ENCODE measurements around the gene MAPT.

The MAPT gene

DNA sequence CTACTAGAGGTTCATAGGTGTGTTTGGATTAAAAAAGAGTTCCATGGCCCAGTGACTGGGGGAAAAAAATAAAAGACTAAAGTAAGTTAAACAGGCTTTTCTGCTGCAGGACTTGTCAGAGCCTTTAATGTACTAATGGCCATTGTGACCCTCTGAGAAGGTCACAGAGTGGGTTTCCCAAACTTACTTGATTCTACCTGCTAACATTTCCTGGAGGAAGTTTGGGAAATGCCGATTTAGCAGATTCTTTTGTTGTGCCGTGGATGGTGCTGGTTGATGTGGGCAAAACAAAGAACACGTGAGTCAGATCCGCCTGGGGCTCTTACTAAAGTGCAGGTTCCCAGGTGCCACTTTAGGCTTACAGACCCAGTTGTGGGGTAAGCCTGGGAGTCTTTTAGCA, 91.1 kb downstream of the MAPT start:
- DNase-seq (ENCODE audit: low read depth): no peak
- TF ChIP-seq, protein P1, sequence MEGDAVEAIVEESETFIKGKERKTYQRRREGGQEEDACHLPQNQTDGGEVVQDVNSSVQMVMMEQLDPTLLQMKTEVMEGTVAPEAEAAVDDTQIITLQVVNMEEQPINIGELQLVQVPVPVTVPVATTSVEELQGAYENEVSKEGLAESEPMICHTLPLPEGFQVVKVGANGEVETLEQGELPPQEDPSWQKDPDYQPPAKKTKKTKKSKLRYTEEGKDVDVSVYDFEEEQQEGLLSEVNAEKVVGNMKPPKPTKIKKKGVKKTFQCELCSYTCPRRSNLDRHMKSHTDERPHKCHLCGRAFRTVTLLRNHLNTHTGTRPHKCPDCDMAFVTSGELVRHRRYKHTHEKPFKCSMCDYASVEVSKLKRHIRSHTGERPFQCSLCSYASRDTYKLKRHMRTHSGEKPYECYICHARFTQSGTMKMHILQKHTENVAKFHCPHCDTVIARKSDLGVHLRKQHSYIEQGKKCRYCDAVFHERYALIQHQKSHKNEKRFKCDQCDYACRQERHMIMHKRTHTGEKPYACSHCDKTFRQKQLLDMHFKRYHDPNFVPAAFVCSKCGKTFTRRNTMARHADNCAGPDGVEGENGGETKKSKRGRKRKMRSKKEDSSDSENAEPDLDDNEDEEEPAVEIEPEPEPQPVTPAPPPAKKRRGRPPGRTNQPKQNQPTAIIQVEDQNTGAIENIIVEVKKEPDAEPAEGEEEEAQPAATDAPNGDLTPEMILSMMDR (conservative IDR thresholded peaks at IDR 0.05; ENCODE audit: low read depth, low read length): no peak
- H3K4me3 ChIP-seq (ENCODE audit: low read length): no peak overlapping the region

DNA sequence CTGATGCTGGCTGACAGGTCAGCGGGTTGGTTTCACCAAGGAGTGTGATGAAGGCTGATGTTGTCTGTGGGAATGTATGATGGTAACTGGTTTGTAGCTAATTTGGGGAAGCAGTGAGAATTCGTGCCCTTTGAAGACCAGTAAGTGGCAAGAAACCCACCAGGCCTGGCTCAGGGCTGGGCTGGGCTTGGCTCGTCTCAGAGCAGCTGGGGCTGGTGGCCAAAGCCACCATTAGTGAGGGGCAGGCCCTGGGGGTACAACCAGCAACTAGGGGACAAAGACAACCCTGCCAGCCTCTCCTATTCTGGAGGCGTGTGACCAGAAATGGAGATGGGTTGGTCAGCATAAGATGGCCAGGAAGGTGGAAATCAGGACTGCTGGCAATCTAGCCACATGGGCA, 91.7 kb downstream of the MAPT start:
- TF ChIP-seq, protein P1 (conservative IDR thresholded peaks at IDR 0.05; ENCODE audit: low read depth, low read length): no peak
- H3K4me3 ChIP-seq (ENCODE audit: low read length): no peak overlapping the region
- no peak for DNase-seq (ENCODE audit: low read depth)

DNA sequence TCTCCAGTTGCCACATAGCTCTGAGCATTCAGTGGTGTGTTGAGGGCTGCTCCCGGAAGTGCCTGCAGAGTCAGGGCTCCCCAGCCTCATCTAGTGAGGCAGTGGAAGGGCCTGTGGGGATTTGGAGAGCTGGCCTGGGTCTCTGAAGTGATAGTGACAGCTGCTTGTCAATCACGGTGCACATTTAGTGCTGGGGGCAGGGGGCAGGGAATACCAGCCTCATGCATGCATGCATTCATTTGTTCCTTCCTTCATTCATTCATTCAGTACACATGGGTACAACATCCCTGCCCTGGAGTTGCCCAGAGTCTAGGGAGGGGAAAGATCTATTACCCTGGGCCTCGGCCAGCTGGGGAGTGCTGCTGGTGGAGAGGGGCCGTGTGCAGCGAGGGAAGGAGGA, 93.4 kb downstream of the MAPT start:
- H3K4me3 ChIP-seq (ENCODE audit: low read length): no peak overlapping the region
- no peak for DNase-seq (ENCODE audit: low read depth)
- TF ChIP-seq, protein P1 (conservative IDR thresholded peaks at IDR 0.05; ENCODE audit: low read depth, low read length): no peak

DNA sequence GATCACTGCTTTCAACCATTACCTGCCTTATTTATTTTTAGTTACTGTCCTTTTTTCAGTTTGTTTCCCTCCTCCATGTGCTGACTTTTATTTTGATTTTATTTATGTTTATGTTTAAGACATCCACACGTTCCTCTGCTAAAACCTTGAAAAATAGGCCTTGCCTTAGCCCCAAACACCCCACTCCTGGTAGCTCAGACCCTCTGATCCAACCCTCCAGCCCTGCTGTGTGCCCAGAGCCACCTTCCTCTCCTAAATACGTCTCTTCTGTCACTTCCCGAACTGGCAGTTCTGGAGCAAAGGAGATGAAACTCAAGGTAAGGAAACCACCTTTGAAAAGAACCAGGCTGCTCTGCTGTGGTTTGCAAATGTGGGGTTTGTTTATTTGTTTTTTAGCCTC, 95.4 kb downstream of the MAPT start:
- H3K4me3 ChIP-seq (ENCODE audit: low read length): no peak overlapping the region
- DNase-seq (ENCODE audit: low read depth): no peak
- TF ChIP-seq, protein P1 (conservative IDR thresholded peaks at IDR 0.05; ENCODE audit: low read depth, low read length): no peak

DNA sequence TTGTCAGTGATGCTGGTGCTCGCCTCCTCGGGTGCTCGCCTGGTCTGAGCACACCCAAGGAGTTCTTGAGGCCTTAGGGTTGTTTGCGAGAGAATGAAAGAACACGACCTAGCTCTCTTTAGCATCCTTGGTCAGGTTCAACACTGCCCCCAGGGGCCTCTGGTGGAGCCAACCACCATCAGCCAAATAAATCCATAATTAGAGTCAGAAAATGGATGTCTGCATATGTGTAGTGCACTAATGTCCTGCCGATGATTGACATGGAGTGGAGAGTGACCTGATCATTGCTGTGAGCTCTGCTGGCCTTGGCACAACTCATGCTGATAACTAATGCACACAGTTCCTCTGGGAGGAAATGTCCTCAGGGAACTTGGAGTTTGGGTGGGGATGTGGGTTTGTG, 96.5 kb downstream of the MAPT start:
- DNase-seq (ENCODE audit: low read depth): no peak
- TF ChIP-seq, protein P1 (conservative IDR thresholded peaks at IDR 0.05; ENCODE audit: low read depth, low read length): no peak
- H3K4me3 ChIP-seq (ENCODE audit: low read length): no peak overlapping the region

DNA sequence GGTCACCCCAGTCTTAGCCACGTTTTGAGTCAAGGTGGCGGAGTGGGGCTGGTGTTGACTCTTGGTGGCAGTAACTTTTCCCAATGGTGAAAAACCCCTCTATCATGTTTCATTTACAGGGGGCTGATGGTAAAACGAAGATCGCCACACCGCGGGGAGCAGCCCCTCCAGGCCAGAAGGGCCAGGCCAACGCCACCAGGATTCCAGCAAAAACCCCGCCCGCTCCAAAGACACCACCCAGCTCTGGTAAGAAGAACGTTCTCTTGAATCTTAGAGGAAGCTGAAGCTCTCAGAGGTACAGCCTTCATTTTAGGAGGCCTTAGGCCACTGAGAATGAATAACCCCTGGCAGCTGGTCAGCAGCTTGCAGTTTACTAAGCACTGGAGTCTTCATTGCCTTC, 97.0 kb downstream of the MAPT start:
- no peak for DNase-seq (ENCODE audit: low read depth)
- no peak overlapping the region for H3K4me3 ChIP-seq (ENCODE audit: low read length)
- TF ChIP-seq, protein P1 (conservative IDR thresholded peaks at IDR 0.05; ENCODE audit: low read depth, low read length): no peak

DNA sequence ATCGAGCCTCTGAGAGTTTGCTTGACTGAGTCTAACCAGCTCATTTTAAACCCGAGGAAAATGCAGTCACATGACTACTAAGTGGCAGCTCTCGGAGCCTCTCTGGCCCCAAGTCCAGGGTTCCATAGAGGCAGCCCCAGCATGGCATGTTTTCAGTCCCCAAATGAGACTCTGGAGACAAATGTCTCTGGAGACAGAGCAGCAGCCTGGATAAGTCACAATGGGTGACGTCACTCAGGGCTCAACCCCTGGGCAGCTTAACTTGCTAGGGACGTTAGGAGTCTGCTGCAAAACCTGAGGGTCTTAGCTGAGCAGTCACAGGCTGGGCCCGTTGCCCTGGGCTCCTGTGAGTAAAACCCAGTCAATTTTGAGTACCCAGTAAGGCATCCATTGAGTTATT, 97.8 kb downstream of the MAPT start:
- TF ChIP-seq, protein P1 (conservative IDR thresholded peaks at IDR 0.05; ENCODE audit: low read depth, low read length): no peak
- DNase-seq (ENCODE audit: low read depth): no peak
- H3K4me3 ChIP-seq (ENCODE audit: low read length): no peak overlapping the region

Measured in retinal pigment epithelial cell (primary cell).